Thyroid gland (tissue), 4 donors: Measurements from ENCODE around the gene ABCC8.

ENCODE experiments used
- POLR2A ChIP-seq, 2 donors: fragments of 450-650 bp; IDR thresholded peaks; one replicate each; pipeline ENCODE4 v1.6.1; 2017; ENCODE audit warnings: antibody characterized with exemption in 2 of 2, mild to moderate bottlenecking in 2 of 2, moderate library complexity in 1 of 2
- TF ChIP-seq, protein P1 (sequence below), 6 experiments: fragments of 200-600 bp in 3 of 6; fragments of 450-650 bp in 3 of 6; sonication (generic) in 3 of 6; IDR thresholded peaks; one replicate each; pipeline ENCODE4 v1.5.1; 2016 to 2019; ENCODE audit warnings: antibody characterized with exemption in 6 of 6, mild to moderate bottlenecking in 2 of 6, inconsistent platforms in 1 of 6, moderate library complexity in 1 of 6

GRCh38 chr11:17384002-17384511 lies 92.6 kb downstream of the ABCC8 start:
- TF ChIP-seq, protein P1, sequence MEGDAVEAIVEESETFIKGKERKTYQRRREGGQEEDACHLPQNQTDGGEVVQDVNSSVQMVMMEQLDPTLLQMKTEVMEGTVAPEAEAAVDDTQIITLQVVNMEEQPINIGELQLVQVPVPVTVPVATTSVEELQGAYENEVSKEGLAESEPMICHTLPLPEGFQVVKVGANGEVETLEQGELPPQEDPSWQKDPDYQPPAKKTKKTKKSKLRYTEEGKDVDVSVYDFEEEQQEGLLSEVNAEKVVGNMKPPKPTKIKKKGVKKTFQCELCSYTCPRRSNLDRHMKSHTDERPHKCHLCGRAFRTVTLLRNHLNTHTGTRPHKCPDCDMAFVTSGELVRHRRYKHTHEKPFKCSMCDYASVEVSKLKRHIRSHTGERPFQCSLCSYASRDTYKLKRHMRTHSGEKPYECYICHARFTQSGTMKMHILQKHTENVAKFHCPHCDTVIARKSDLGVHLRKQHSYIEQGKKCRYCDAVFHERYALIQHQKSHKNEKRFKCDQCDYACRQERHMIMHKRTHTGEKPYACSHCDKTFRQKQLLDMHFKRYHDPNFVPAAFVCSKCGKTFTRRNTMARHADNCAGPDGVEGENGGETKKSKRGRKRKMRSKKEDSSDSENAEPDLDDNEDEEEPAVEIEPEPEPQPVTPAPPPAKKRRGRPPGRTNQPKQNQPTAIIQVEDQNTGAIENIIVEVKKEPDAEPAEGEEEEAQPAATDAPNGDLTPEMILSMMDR (IDR thresholded peaks at IDR 0.05) = peak; percentile 80 to 96 (median 88)
- no peak for TF ChIP-seq POLR2A (IDR thresholded peaks at IDR 0.05)
